HG03521 (cell line): ENCODE results near the gene OPN4.
A peak's percentile ranks its signal among the peaks of the same experiment; 100 is the strongest.

Experiments
- ATAC-seq: cut with Tn5 transposase; IDR thresholded peaks from one replicate; pipeline ENCODE4 v1.9.1; 2021; ENCODE audit warnings: mild to moderate bottlenecking, moderate library complexity; ENCODE audit not compliant: unreplicated experiment

OPN4 gene

DNA sequence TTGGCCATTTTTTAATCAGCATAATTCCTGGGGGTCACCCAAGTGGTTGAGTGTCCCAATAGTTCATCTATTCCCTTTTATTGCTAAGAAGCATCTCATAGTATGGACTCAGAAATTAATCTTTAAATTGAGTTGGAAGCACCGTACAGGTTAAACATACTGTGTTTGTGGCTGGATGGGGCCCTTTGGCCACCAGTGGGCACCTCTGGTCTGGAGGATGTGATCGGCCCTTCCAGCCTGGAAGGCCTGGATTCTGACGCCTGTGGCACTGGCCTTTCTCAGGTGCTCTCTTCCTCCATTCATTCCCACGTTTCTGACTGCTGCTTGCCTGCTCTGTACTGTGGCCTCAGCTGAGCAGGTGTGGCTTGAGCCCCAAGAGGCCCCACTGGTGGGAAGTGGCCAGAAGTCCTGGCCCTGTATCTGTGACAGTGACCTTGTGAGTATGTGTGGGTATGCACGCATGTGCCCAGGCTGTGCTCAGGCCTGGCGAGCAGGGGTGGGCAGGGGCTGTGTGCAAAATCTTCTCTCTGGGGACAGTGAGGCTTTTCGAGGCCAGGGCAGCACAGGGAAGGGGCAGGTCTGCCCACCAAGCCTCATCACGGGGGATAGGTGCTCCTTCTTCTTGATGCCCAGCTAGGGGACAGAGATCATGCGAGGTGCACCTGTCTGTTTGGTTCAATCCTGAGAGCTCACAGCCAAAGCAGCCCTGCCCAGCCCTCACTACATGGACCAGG lies 44.0 kb downstream of the OPN4 start:
- no peak for ATAC-seq

DNA sequence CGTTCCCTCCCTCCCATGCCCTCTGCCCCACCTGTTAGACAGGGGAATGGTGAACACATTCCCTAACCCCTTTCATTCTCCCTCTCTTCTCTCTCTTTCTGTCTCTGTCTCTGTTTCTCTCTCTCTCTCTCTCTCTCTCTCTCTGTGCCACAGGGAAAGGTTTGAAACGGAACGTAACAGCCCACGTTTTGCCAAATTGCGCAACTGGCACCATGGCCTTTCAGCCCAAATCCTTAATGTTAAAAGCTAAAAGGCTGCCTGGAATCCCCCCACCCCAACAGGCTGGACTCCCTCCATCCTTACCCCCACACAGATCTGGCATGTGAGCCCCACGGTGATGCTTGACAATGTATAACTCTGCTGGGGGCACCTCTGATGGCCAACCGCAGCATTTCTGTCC lies 44.8 kb downstream of the OPN4 start:
- no peak for ATAC-seq

DNA sequence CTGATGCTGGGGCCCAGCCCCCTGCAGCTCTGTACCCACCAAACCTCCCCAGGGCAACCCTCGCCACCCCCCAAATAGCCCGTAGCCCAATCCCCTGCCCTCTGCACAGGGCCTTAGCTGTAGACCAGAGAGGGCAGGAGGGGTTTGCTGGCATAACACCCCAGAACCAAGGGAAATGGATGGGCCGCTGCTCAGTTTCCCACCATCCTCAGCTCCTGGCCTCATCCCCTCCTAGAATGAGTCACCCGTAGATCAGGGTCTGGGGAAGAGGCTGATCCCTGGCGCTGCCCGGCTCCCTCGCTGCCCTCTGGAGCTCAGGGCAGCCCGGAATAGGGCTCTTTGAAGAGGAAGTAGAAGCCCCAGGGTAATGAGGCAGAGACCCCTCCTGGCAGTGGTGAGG lies 45.2 kb downstream of the OPN4 start:
- ATAC-seq = no peak

DNA sequence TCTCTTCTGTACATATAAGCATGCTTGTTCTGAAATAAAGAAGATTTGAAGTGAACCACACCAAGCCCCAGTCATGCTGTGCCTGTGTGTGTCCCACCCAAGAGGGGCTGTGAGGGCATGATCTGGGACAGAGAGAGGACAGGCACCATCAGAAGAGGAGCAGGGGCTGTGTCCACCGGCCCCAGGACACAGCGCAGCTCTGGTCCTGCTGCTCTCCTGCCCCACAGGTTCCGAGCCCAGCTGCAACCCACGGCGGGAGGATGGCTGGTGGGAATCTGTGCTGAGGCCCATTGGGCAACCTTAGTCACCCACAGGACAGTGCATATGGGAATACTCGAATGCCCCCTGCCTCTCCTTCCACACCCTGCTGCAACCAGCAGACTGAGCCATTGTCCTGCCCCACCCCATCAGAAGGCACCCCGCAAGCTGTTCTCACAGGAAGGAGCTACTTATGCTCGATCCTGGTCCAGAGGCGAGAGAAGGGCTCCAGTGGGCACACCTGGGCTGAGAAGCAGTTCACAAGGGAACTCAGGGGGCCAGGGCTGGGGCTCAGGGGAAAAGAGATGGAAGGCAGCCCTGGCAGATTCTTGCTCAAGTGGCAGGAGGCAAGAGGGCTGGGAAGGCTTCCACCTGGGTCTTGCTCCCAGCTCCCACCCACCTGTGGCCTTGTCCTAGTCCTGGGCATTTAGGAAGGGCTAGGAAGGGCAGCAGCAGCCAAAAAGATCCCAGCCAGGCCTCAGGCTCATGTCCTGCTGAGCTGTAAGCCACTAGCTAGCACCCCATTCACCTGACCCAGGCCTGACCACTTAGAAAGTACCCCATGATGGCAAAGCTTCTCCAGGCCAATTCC lies 45.9 kb downstream of the OPN4 start:
- no peak for ATAC-seq

DNA sequence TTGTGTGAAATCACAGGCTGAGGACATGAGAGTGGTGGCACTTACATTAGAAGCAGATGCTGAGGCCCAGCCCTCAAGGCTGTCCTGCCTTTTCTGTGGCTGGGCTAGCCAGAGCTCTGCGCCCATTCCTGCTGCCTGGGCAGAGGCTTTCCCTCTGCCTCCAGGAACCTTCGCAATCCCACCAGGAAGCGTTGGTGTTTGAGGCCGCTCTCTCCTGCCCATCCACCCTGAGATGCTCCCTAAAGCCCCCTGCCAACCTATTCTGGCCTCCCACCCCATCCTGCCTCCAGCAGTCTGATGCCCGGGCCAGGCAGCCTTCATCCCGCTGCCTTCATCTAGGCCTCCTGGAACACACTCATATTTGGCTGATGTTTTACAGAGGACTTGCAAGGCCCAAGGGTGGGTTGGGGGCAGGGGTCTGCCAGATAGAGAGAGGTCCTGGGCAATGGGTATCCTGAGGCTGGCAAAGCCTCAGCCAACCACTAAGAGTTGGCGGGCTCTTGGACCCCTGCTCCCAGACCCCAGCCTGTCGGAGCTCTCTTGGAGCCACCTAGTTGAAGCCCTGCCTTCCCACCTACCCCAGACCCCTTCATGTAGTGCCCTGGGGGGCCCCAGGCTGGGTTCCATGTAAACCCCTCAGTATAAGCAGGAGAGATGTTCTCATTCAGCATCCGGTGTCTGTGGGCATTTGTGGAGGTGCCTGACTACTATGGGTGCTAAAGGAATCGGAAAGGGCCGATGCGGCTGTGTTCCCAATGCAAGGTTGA lies 46.7 kb downstream of the OPN4 start:
- ATAC-seq = no peak

DNA sequence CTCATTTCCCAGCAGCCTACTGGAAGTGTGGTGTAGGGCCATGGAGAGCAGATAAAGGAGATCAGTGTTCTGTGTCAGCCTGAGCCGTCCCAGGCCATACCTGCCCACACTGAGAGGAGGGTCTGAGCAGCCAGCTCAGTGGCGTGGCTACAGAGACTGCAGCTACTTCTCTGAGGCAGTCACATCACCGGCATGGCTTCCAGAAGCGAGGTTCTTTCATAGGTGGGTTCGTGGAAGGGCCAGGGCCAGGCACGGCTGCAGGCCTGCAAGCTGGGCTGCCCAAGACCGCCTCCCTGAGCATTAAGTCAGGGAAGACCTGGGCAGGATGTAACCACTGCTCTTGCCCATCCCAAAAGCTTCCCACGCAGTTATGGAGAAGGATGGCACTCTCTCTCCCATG lies 48.8 kb downstream of the OPN4 start:
- ATAC-seq = no peak

DNA sequence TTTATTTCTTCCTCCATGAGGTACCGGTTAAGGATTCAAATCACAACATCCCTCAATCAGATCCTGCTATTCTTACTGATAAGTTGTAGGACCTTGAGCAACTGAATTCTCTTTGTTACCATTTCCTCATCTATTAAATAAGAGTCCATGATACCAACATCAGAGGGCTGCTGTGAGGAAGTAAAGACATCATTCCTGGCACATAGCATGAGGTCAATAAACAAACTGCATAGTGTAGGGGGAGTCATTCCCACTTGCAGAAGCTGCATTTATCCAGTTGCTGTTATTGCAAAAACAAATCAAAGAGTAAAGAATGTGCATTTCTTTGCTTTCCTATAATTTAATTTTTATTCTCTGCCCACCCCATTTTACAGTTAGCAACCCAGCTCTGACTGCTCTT lies 50.8 kb downstream of the OPN4 start:
- no peak for ATAC-seq

DNA sequence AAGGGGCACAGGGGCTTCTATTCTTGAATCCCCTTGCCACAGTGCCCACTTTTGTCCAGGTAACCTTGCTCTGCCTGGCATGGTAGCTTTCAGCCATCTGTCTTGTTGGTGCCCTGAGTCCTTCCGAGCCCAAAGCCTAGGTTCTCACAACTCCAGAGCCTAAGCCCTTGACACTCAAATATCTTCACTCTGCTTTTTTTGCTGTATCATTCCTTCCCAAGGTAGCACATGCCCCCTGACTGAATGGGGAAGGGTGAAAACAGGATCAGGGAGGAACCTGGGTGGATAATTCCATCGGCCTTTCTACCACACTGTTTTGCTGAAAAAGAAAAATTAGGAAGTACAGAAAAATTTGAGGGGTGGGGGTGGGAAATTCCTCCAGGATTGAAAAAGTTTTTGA lies 51.6 kb downstream of the OPN4 start:
- ATAC-seq = no peak

DNA sequence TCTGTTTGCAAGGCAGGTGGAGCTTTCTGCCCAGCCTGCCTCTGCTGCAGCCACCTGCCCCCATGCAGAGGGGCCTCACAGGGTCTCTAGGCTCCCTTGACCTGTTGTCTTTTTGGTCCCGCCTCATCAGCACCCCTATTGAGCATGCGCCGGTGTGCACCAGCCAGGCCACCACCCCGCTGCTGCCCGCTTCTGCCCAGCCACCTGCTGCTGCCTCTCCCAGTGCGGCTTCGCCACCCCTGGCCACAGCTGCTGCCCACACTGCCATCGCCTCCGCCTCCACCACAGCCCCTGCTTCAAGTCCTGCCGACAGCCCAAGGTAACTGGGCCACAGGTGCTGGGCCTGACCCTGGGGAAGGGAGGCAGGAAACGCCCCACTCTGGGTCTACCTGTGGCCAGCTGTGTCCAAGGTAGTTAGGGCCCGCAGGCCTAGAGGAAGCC lies 52.1 kb downstream of the OPN4 start:
- ATAC-seq = no peak

DNA sequence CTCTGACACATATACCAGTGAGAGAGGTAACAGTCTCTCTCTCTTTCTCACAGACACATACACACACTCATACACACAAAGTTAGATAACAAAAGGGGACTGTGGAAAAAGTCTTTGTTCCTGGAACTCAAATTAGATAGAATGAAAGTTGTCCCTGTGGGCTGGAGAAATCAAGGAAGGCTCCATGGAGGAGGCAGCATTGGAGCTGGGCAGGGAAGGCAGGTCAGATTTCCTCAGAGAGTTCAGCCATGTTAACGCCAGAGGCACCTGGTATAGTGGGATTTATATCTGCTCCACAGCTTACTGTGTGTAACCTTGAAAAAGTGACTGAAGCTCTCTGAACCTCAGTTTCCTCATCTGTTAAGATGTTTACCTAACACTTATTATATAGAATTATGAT lies 52.6 kb downstream of the OPN4 start:
- ATAC-seq = no peak

DNA sequence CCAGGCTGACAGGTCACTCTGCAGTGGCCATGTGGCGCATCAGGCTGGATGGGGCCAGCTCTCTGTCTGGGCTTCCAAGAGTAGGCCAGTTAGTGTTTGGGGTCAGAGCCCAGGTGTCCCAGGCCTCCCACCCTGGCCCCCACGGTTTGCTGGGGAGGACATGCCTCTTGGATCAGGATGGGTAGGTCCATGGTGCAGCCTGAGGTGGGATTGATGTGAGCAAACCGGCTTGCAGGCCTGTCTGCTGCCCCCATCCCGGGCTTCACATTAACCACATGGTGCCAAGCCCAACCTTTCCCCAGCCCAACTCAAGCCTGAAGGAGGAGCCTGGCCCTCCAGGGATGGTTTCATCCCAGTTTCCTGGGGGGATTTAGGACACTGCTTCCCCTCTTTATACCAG lies 53.2 kb downstream of the OPN4 start:
- ATAC-seq = no peak

DNA sequence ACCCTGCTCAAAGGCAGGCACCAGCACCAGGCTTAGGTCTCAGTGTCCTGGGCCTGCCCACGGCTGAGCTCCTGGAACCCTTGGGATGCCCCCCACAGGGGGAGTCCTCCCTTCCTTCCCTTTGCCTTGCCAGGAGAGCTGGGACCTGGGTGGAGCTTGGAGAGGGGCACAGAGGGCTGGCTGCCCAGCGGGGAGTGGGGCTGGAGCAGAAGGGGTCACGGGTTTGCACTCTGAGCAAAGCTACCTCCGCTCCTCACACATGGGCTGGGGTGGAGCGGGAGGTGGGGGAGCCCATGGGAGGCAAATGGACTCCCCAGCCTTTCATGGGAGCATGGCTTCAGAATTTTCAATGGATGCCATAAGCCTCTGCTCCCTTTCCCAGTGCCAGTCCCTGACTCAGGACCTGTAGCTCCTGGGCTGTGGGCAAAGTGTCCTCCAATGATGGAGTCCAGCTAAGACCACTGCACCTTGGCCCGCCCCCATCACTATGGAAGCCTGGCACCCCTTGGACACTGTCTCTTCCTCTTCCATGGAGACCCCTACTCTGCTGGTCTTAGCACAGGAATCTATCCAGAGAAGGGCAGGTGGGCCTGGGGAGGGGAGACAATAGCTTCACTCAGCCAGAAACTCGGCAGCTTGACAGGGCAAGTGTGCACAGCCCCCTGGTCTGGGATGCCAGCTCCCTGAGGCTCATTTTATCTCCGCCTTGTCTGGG lies 53.9 kb downstream of the OPN4 start:
- no peak for ATAC-seq

DNA sequence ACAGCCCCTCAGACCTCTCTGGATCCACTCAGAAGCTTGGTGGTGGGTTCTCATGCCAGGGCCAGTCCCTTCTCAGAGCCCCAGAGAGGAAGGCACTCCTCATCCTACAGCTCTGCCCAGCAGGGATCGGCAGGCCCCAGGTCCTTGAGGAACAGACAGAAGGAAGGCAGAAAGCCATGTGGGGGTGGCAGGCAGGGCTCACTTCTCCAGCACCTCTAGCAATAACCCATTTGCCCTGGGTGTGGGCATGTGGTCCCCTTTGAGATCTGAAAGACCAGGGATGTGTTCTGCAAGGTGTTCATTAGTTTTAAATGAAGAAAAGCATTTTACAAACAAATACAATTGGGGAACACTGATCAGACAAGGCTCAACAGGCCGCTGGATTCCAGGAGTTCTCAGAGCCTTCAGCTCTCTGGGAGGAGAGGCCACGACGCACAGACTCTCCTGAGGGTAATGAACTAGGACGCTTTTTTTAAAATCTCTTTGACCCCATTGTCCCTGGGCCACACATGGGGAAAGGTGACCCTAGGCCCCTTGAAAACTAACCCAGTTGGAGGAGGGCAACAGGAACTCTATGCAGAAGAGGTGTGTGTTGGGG lies 54.5 kb downstream of the OPN4 start:
- no peak for ATAC-seq

DNA sequence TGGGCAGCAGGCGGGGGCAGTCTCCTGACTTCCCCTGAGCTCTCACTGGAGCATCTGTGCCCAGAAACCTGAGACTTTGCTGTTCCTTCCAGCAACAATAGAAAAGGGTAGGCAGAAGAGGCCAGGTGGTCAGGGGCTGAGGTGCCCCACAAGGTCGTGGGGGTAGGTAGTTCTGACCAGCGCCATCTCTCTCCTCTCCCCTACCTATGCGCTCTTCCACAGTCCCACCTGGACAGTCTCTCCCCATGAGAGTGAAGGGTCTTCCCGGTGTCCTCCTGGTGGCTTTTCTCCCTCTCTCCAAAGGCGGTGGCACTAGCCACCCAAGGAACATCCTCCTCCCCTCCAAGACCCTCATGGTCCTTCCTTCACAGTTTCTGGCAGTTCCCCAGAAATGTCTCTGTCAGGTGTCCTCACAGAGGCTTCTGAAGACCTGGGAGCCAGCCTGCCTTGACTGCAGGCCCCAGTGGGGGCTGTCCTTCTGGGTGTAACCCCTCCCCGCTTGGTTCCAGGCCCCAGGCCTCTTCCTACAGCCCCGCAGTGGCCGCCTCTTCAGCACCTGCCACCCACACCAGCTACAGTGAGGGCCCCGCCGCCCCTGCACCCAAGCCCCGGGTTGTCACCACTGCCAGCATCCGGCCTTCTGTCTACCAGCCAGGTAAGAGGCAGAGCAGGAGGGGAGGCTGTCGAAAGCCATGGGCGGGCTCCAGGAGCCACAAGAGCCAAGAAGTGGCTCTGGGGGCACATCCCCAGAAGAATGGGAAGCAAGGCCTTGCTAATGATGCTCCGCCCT lies 55.2 kb downstream of the OPN4 start:
- ATAC-seq = no peak

DNA sequence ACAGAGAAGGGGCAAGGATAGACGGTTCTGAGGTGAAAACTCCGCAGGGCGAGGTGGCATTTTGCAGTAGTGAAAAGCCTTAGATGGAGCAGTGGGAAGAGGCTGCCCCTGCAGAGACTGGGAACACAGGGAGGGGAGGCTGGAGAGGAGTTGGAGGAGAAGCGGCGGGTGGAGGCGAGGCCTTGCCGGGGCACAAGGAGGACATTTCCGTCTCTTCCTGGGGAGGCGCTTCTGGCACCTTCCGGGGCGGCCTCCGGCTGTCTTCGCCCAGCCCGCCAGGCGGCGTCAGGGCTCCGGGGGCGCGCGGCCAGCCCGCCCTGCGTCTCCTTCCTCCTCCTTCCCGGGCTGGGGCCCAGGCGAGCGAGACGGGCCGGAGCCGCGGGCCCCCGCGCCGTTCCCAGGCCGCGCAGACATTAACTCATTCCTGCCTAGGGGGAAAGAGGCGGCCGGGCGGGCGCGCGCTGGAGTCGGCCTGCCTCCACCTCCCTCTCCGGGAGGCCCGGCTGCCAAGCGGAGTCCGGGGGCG lies 56.7 kb downstream of the OPN4 start:
- peak; percentile 83 for ATAC-seq

DNA sequence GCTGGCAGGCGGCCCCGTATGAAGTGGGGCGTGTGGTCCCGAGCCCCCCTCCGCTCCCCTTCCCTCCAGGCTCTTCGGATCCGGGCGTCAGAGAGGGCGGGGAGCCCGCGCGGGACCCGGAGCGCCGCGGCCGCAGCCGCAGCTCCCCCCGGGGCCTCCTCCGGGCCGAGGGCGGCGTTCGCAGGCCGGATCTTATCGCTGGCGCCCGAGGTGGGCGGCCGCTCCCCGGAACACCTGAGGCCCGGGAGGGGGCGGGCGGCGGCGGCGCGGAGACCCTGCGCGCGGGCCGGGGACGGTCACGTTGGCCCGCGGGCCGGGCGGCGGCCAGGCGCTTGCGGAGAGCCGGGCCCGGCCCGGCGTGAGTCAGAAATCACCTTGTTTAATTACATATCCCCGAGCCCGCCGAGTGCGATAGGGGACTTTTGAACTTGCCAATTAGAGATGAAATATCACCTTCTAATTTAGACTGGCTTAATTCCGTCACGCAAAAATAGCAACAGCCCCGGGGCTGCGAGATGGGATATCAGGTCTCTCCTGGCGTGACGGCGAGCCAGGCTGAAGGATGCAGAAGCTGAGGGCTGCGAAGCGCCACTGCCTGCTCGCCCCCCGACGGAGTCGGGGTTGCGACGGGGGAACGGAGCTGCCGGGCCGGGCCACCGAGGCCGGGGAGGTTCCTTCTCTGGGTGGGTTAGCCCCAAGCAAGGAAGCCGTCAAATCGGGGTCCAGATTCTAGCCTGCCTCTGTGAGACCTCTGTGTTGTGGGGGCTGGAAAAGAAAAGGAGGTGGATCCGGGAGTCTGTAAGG lies 57.4 kb downstream of the OPN4 start:
- peak; percentile 38 for ATAC-seq

DNA sequence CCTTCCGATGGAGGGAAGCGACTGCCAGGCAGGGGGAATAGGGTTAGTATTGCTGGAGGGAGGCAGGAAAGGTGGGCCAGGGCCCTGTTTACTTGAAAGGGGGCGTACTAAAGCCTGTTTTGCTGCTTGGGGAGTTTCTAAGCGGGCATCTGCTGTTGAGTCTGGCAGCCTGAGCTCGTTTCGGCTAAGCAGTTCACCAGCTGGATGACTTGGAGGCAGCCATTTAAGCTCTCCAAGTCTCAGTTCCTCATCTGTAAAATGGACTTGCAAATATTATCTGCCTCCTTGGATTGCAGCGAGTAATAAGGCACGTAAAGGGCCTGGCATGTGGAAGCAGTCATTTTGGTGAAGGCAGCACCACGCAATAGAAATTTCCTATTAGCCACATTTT lies 58.0 kb downstream of the OPN4 start:
- ATAC-seq = peak; percentile 26

DNA sequence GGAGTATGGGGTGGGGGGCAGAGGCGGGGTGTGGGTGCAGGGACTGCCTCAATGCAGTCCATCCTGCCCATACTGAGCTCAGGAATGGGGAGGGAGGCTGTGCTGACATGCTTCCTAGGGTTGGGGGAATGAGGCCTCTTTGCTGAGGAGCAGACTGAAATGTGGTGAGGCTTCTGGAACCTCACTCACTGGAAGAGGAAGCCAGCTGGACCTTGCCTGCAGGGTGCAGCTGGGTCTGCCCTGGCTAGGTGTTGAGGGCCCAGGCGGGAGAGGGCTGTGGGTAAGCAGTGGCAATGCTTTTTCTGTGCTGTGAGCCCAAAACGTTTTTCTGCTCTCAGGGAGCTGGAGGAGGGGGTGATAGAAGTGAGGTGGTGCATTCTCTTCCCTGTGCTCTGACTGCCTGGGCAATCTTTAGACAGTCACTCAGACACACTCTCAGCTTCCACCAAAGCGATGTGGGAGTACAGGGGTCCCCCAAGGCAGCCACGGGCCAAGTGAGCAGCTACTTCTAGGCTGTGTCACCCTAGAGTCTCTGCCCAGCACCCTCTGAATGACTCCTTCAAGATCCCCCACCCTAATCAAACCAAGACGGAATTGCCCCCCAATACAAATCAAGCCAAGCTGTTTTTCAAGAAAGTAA lies 60.9 kb downstream of the OPN4 start:
- no peak for ATAC-seq
